HG03558 (cell line): ENCODE results near the gene USP15.
A peak's percentile ranks its signal among the peaks of the same experiment; 100 is the strongest.

ENCODE experiments used
- ATAC-seq: cut with Tn5 transposase; IDR thresholded peaks from one replicate; pipeline ENCODE4 v1.9.1; 2021; ENCODE audit warnings: moderate number of reproducible peaks; ENCODE audit not compliant: unreplicated experiment; ENCODE audit errors: extremely low read depth

Gene USP15

GRCh38 chr12:62256408-62257096 is 3.7 kb upstream of the USP15 start:
- ATAC-seq: no peak

GRCh38 chr12:62258231-62258630 is 2.0 kb upstream of the USP15 start:
- ATAC-seq: no peak

- ATAC-seq: no peak
These were observed 1.1 kb upstream of the USP15 start for GRCh38 chr12:62258941-62259630.

GRCh38 chr12:62259631-62259992 is 592 bp upstream of the USP15 start:
- ATAC-seq: no peak

GRCh38 chr12:62260733-62261683 is 804 bp downstream of the USP15 start:
- peak; percentile 34 for ATAC-seq

- ATAC-seq: no peak
These were observed 1.8 kb downstream of the USP15 start for GRCh38 chr12:62261876-62262517.

- no peak for ATAC-seq
These were observed 3.0 kb downstream of the USP15 start for GRCh38 chr12:62263232-62263631.

GRCh38 chr12:62263966-62264365 is 3.8 kb downstream of the USP15 start:
- ATAC-seq: no peak

GRCh38 chr12:62264706-62265105 is 4.5 kb downstream of the USP15 start:
- no peak for ATAC-seq

- ATAC-seq: no peak
These were observed 5.3 kb downstream of the USP15 start for GRCh38 chr12:62265511-62265910.

GRCh38 chr12:62267026-62267425 is 6.8 kb downstream of the USP15 start:
- ATAC-seq: no peak

GRCh38 chr12:62267480-62267879 is 7.3 kb downstream of the USP15 start:
- ATAC-seq: no peak

- no peak for ATAC-seq
These were observed 8.8 kb downstream of the USP15 start for GRCh38 chr12:62268956-62269355.

GRCh38 chr12:62269464-62270228 is 9.4 kb downstream of the USP15 start:
- ATAC-seq: no peak

GRCh38 chr12:62270384-62270783 is 10.2 kb downstream of the USP15 start:
- no peak for ATAC-seq

- no peak for ATAC-seq
These were observed 10.7 kb downstream of the USP15 start for GRCh38 chr12:62270872-62271271.

GRCh38 chr12:62272936-62273552 is 12.8 kb downstream of the USP15 start:
- no peak for ATAC-seq

GRCh38 chr12:62273724-62274380 is 13.6 kb downstream of the USP15 start:
- no peak for ATAC-seq

GRCh38 chr12:62278022-62278421 is 17.8 kb downstream of the USP15 start:
- ATAC-seq: no peak
